ENCODE measurements around the gene C9orf43. TPM values are rescaled to one million over a fixed set of nuclear protein-coding genes. Genes with fewer than 3 reads are reported as not detected.

The C9orf43 gene
- total and polyA plus RNA-seq, 10 of the 15 experiments (the other 5 are each of a cell fraction or from before 2014, with no cell fraction given): 0.08 to 0.79 (median 0.55) TPM

- intact Hi-C loops (cut with micrococcal nuclease; ENCODE audit: unreplicated experiment): no loop called here
- H3K79me2 ChIP-seq (ENCODE audit: control insufficient read depth, insufficient read depth, low read length): no peaks in the 10 kb centered on the region; the same call in 1 of the 2 replicates
- RAD21 ChIA-PET (ENCODE audit: unreplicated experiment): interaction anchor here (1.7 kb wide), 1 partner anchor 259 kb away, joined by 5 read pairs; no protein-coding TSS in a partner anchor
- TF ChIP-seq EED (IDR thresholded peaks at IDR 0.05; ENCODE audit: low read depth) (no peak), ZBTB11 (CRISPR knock-in tag; IDR thresholded peaks at IDR 0.05) (no peak), SPI1 (IDR thresholded peaks at IDR 0.05; ENCODE audit: borderline replicate concordance, insufficient read depth, low read depth, low read length) (no peak), YY1 (IDR thresholded peaks at IDR 0.05; ENCODE audit: low read depth, low read length) (no peak), E4F1 (IDR thresholded peaks at IDR 0.05; ENCODE audit: borderline replicate concordance, partially characterized antibody) (no peak), PRDM15 (CRISPR knock-in tag; IDR thresholded peaks at IDR 0.05) (no peak), NFYA (IDR thresholded peaks at IDR 0.05; ENCODE audit: borderline replicate concordance, low read depth, low read length) (no peak), KLF5 (IDR thresholded peaks at IDR 0.05; ENCODE audit: partially characterized antibody) (no peak), SMAD5 (IDR thresholded peaks at IDR 0.05; ENCODE audit: low read depth) (no peak), ZNF384 (IDR thresholded peaks at IDR 0.05; ENCODE audit: borderline replicate concordance, low read depth, low read length) (no peak), CTCF (IDR thresholded peaks at IDR 0.05 in 2 of 3, conservative IDR thresholded peaks at IDR 0.05 in 1 of 3; ENCODE audit: control insufficient read depth in 2 of 3, extremely low read depth in 1 of 3, insufficient read depth in 1 of 3, low read depth in 3 of 3, low read length in 3 of 3) (no peak), SMARCA5 (IDR thresholded peaks at IDR 0.05) (no peak)
Measured at GRCh38 chr9:113398796-113399195, 11.8 kb upstream of the C9orf43 start.

More at GRCh38 chr9:113398796-113399195, 11.8 kb upstream of the C9orf43 start:
- H3K27ac ChIP-seq (ENCODE audit: control insufficient read depth, insufficient read depth): no peak overlapping the region
- ATAC-seq (no peak), DNase-seq (ENCODE audit: low read depth, low spot score) (no peak), FAIRE-seq (no peak)
- no peaks in the 10 kb centered on the region for H4K20me1 ChIP-seq (ENCODE audit: control insufficient read depth, insufficient read depth)
- no peak overlapping the region for H3K4me3 ChIP-seq
- no peaks in the 10 kb centered on the region for H3K27me3 ChIP-seq (replicated peaks in 1 of 2; ENCODE audit: control insufficient read depth in 2 of 2, insufficient read depth in 2 of 2, low read length in 1 of 2)
- no peaks in the 10 kb centered on the region for H3K4me1 ChIP-seq (ENCODE audit: control insufficient read depth, insufficient read depth, low read length)
- no peak overlapping the region for H3K4me2 ChIP-seq (ENCODE audit: control insufficient read depth, insufficient read depth)
- in situ Hi-C loops (cut with MboI): no loop called here
- ChIA-PET CTCF (interaction anchor here (0.8 to 9.2 kb wide), 8 partner anchors 11 to 124 kb away, joined by 3 to 96 read pairs (median 4); partner anchors contain the start of genes C9orf43, CDC26, HDHD3 and POLE3), POLR2A (interaction anchor here (0.6 to 2.8 kb wide), 5 partner anchors 11 to 168 kb away, joined by 3 to 12 read pairs (median 3); partner anchors contain the start of genes CDC26 and HDHD3), SMC1A (ENCODE audit: uncharacterized antibody, unreplicated experiment) (interaction anchor here (0.8 to 3.8 kb wide), 4 partner anchors 11 to 124 kb away, joined by 3 to 12 read pairs (median 6); partner anchors contain the start of genes C9orf43, CDC26, HDHD3 and POLE3)
- H2AFZ ChIP-seq (ENCODE audit: control insufficient read depth, low read depth, low read length): no peak overlapping the region
- H3K9ac ChIP-seq (ENCODE audit: control insufficient read depth, insufficient read depth, low read length): no peak overlapping the region; the same call in 1 of the 2 replicates
- BruUV-seq (replicated peaks): no TSS peak
- no peaks in the 10 kb centered on the region for H3K36me3 ChIP-seq (ENCODE audit: control insufficient read depth in 2 of 2, insufficient read depth in 2 of 2, low read length in 1 of 2)
- no peaks in the 10 kb centered on the region for H3K9me3 ChIP-seq (replicated peaks; ENCODE audit: control insufficient read depth, insufficient read depth, low read length)
- WGBS (ENCODE audit: insufficient coverage, insufficient replicate concordance, low lambda C conversion rate, missing lambda C conversion rate): 86% methylated on average over 5 of the region's 5 CpGs
